ENCODE measurements around the gene PDE4B. TPM values are rescaled to one million over a fixed set of nuclear protein-coding genes. Genes with fewer than 3 reads are reported as not detected.

The PDE4B gene
- total and polyA plus RNA-seq, 7 experiments from 2014 or later: 43.5 to 99.2 (median 46.7) TPM

DNA sequence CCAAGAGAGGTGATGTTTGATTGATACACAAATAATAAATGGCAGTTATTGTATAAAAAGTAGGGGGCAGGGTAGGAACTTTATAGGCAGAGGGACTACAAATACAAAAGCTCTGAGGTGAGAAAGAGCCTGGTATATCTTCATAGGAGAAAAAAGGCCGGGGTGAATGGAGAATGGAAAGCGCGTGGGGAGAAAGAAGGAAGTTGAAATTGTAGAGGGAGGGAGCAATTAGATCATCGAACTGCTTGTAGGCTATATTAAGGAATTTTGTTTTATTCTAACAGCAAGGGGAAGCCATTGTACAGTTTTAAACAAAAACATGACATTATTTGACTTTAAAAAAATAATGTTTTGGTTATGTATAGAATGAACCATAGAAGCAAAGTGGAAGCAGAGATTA lies 147.4 kb downstream of the PDE4B start:
- no peak overlapping the region for H3K4me3 Mint-ChIP-seq
- no peaks in the 10 kb centered on the region for H3K4me1 Mint-ChIP-seq
- no peak overlapping the region for H3K27ac ChIP-seq (ENCODE audit: low read depth, low read length)
- H3K4me3 ChIP-seq (ENCODE audit: low read length): no peak overlapping the region
- intact Hi-C loops (cut with micrococcal nuclease): no loop called here
- H3K27me3 ChIP-seq (ENCODE audit: control insufficient read depth in 2 of 2, insufficient read depth in 2 of 2, low read length in 2 of 2): no peaks in the 10 kb centered on the region
- H3K27ac Mint-ChIP-seq: no peak overlapping the region
- H3K9me3 ChIP-seq (ENCODE audit: control insufficient read depth in 2 of 3, low read length in 3 of 3): no peaks in the 10 kb centered on the region
- no peaks in the 10 kb centered on the region for H3K36me3 ChIP-seq (ENCODE audit: control insufficient read depth in 2 of 3, insufficient read depth in 3 of 3, low read length in 3 of 3)
- DNase-seq (no peak), ATAC-seq (no peak)
- no peaks in the 10 kb centered on the region for H3K36me3 Mint-ChIP-seq
- peaks cover 7 to 39% (median 16%) of the 10 kb centered on the region in 5 donors for H3K27me3 Mint-ChIP-seq
- POLR2A ChIA-PET: no interaction called here
- no peaks in the 10 kb centered on the region for H3K9me3 Mint-ChIP-seq
- H3K4me1 ChIP-seq (ENCODE audit: control insufficient read depth in 2 of 2, insufficient read depth in 2 of 2, low read length in 2 of 2): no peaks in the 10 kb centered on the region
- CTCF ChIA-PET: no interaction called here

DNA sequence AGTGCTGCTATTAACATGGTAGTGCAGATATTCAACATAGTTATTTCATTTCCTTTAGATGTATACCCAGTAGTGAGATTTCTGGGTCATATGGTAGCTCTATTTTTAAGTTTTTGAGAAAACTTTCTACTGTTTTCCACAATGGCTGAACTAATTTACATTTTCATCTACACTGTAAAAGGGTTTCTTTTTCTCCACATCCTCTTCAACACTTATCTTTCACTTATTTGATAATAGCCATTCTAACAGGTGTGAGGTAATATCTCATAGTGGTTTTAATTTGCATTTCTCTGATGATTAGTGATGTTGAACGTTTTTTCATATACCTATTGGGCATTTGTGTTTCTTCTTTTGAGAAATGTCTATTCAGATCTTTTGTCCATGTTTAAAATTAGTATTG lies 149.8 kb downstream of the PDE4B start:
- ATAC-seq: no peak
- Histone ChIP-seq H3K4me3 (ENCODE audit: low read length) (no peak overlapping the region), H3K4me1 (ENCODE audit: control insufficient read depth in 2 of 2, insufficient read depth in 2 of 2, low read length in 2 of 2) (no peaks in the 10 kb centered on the region), H3K27ac (ENCODE audit: low read depth, low read length) (no peak overlapping the region), H3K27me3 (ENCODE audit: control insufficient read depth in 2 of 2, insufficient read depth in 2 of 2, low read length in 2 of 2) (no peaks in the 10 kb centered on the region), H3K9me3 (ENCODE audit: control insufficient read depth in 2 of 3, low read length in 3 of 3) (no peaks in the 10 kb centered on the region), H3K36me3 (ENCODE audit: control insufficient read depth in 2 of 3, insufficient read depth in 3 of 3, low read length in 3 of 3) (no peaks in the 10 kb centered on the region)
- H3K9me3 Mint-ChIP-seq: peaks cover 0 to 4% (median 0%) of the 10 kb centered on the region in 11 donors
- H3K27me3 Mint-ChIP-seq: peaks cover 11 to 39% (median 22%) of the 10 kb centered on the region in 5 donors
- H3K27ac Mint-ChIP-seq: no peak overlapping the region
- DNase-seq: no peak
- POLR2A ChIA-PET: no interaction called here
- H3K36me3 Mint-ChIP-seq: no peaks in the 10 kb centered on the region
- H3K4me3 Mint-ChIP-seq: no peak overlapping the region
- intact Hi-C loops (cut with micrococcal nuclease): no loop called here
- H3K4me1 Mint-ChIP-seq: no peaks in the 10 kb centered on the region
- CTCF ChIA-PET: no interaction called here

DNA sequence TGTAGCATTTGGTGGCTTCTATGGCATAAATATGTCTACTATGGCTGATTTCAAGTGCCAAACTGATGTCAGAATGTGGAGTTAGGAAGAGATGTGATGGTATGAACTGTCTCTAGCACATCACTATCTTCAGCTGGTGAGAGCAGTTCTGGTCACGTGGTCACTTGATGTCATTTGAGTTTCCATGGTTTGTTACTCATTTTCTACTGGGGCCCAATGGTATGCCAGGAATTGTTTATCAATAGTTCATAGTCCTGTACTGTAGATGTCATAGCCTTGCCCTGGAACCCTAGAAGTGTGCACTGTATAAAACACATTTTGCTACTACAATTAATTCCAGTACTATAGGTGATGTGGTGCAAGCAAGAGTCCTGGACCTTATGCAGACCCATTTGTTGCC lies 153.7 kb downstream of the PDE4B start:
- Mint-ChIP-seq H3K27me3 (peaks cover 8 to 37% (median 19%) of the 10 kb centered on the region in 5 donors), H3K4me3 (no peak overlapping the region), H3K4me1 (no peaks in the 10 kb centered on the region), H3K9me3 (peaks cover 0 to 5% (median 0%) of the 10 kb centered on the region in 11 donors), H3K27ac (no peak overlapping the region), H3K36me3 (no peaks in the 10 kb centered on the region)
- Histone ChIP-seq H3K36me3 (ENCODE audit: control insufficient read depth in 2 of 3, insufficient read depth in 3 of 3, low read length in 3 of 3) (no peaks in the 10 kb centered on the region), H3K4me1 (ENCODE audit: control insufficient read depth in 2 of 2, insufficient read depth in 2 of 2, low read length in 2 of 2) (no peaks in the 10 kb centered on the region), H3K27me3 (ENCODE audit: control insufficient read depth in 2 of 2, insufficient read depth in 2 of 2, low read length in 2 of 2) (no peaks in the 10 kb centered on the region), H3K27ac (ENCODE audit: low read depth, low read length) (no peak overlapping the region), H3K9me3 (ENCODE audit: control insufficient read depth in 2 of 3, low read length in 3 of 3) (no peaks in the 10 kb centered on the region), H3K4me3 (ENCODE audit: low read length) (no peak overlapping the region)
- CTCF ChIA-PET: no interaction called here
- intact Hi-C loops (cut with micrococcal nuclease): no loop called here
- DNase-seq (no peak), ATAC-seq (no peak)
- POLR2A ChIA-PET: no interaction called here

DNA sequence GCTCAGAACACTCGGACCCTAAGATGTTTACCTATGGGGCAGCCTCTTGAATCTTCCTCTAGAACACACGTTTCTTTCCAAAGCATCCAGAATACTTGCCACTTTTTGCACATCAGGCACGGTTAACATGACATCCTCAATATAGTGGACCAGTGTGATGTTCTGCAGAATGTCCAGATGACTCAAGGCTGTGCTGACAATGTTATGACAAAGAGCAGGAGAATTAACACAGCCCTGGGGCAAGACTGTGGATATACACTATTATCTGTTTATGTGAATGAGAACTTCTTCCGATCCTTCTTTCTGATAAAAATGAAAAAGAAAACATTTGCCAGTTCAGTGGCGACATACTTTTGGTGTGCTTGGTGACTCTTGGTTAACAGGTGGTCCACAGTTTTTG lies 154.3 kb downstream of the PDE4B start:
- ATAC-seq (no peak), DNase-seq (no peak)
- no peaks in the 10 kb centered on the region for H3K36me3 Mint-ChIP-seq
- no peaks in the 10 kb centered on the region for H3K4me1 ChIP-seq (ENCODE audit: control insufficient read depth in 2 of 2, insufficient read depth in 2 of 2, low read length in 2 of 2)
- no peak overlapping the region for H3K4me3 ChIP-seq (ENCODE audit: low read length)
- peaks cover 8 to 33% (median 18%) of the 10 kb centered on the region in 5 donors for H3K27me3 Mint-ChIP-seq
- peaks cover 0 to 5% (median 0%) of the 10 kb centered on the region in 11 donors for H3K9me3 Mint-ChIP-seq
- intact Hi-C loops (cut with micrococcal nuclease): no loop called here
- no peaks in the 10 kb centered on the region for H3K4me1 Mint-ChIP-seq
- no peak overlapping the region for H3K27ac Mint-ChIP-seq
- no peak overlapping the region for H3K27ac ChIP-seq (ENCODE audit: low read depth, low read length)
- no peaks in the 10 kb centered on the region for H3K27me3 ChIP-seq (ENCODE audit: control insufficient read depth in 2 of 2, insufficient read depth in 2 of 2, low read length in 2 of 2)
- POLR2A ChIA-PET: no interaction called here
- no peak overlapping the region for H3K4me3 Mint-ChIP-seq
- H3K36me3 ChIP-seq (ENCODE audit: control insufficient read depth in 2 of 3, insufficient read depth in 3 of 3, low read length in 3 of 3): no peaks in the 10 kb centered on the region
- CTCF ChIA-PET: no interaction called here
- no peaks in the 10 kb centered on the region for H3K9me3 ChIP-seq (ENCODE audit: control insufficient read depth in 2 of 3, low read length in 3 of 3)

DNA sequence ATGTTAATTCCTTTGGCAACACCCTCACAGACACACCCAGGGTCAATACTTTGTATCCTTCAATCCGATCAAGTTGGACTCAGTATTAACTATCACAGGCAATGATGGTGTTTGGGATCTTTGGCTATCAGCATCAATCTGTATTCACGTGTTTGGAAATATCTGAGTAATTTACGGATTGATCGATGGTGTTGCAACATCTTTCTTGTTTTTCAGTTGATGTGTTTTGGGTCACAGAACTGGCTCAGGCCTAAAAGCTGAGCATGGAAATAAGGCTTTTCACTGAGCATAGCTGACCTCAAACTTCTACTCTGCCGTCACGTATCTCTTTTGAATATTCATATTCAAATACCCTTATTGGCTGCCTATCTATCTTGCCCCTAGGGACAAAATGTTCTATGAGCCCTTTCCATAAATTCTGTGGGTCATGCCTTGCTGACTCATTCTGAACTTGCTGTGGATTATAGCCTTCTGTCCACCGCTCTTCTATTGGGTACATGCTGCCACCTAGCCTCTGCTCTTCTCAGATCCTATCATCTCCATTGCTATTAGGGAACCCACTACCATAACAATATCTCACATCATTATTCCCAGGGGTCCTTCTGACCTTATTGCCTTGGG lies 156.0 kb downstream of the PDE4B start:
- ATAC-seq: no peak

DNA sequence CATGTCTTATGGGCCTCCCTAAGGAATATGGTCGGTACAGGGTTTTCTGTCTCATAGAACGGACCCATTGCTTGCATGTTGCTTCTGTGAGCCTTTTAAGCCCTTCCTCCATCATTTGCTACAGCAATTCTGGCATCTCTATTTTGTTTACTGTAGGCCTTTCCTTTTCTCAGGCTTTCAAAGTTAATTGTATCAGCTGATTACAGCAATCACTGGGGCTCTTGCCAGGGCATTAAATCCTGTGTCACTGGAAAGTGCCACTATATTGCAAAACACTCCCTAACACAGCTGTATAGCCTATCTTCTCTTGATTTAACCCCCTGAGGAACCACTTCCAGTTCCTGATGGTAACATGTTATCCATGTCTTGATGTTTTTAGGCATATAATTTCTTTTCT lies 156.5 kb downstream of the PDE4B start:
- no peak overlapping the region for H3K27ac ChIP-seq (ENCODE audit: low read depth, low read length)
- H3K9me3 ChIP-seq (ENCODE audit: control insufficient read depth in 2 of 3, low read length in 3 of 3): no peaks in the 10 kb centered on the region
- H3K9me3 Mint-ChIP-seq: peaks cover 0 to 5% (median 0%) of the 10 kb centered on the region in 11 donors
- H3K4me3 Mint-ChIP-seq: no peak overlapping the region
- H3K27me3 ChIP-seq (ENCODE audit: control insufficient read depth in 2 of 2, insufficient read depth in 2 of 2, low read length in 2 of 2): no peaks in the 10 kb centered on the region
- ATAC-seq: no peak
- no peak for DNase-seq
- H3K36me3 ChIP-seq (ENCODE audit: control insufficient read depth in 2 of 3, insufficient read depth in 3 of 3, low read length in 3 of 3): no peaks in the 10 kb centered on the region
- intact Hi-C loops (cut with micrococcal nuclease): no loop called here
- no peaks in the 10 kb centered on the region for H3K4me1 ChIP-seq (ENCODE audit: control insufficient read depth in 2 of 2, insufficient read depth in 2 of 2, low read length in 2 of 2)
- no peak overlapping the region for H3K27ac Mint-ChIP-seq
- H3K4me1 Mint-ChIP-seq: no peaks in the 10 kb centered on the region
- ChIA-PET POLR2A (no interaction called here), CTCF (no interaction called here)
- no peak overlapping the region for H3K4me3 ChIP-seq (ENCODE audit: low read length)
- no peaks in the 10 kb centered on the region for H3K36me3 Mint-ChIP-seq
- H3K27me3 Mint-ChIP-seq: peaks cover 7 to 24% (median 10%) of the 10 kb centered on the region in 5 donors

More for the DNA sequence above, 156.0 kb downstream of the PDE4B start:
- POLR2A ChIA-PET: no interaction called here
- Mint-ChIP-seq H3K4me1 (no peaks in the 10 kb centered on the region), H3K4me3 (no peak overlapping the region), H3K36me3 (no peaks in the 10 kb centered on the region), H3K27ac (no peak overlapping the region), H3K9me3 (peaks cover 0 to 5% (median 0%) of the 10 kb centered on the region in 11 donors), H3K27me3 (peaks cover 8 to 29% (median 13%) of the 10 kb centered on the region in 5 donors)
- no peak for DNase-seq
- intact Hi-C loops (cut with micrococcal nuclease): no loop called here
- Histone ChIP-seq H3K9me3 (ENCODE audit: control insufficient read depth in 2 of 3, low read length in 3 of 3) (no peaks in the 10 kb centered on the region), H3K4me1 (ENCODE audit: control insufficient read depth in 2 of 2, insufficient read depth in 2 of 2, low read length in 2 of 2) (no peaks in the 10 kb centered on the region), H3K27me3 (ENCODE audit: control insufficient read depth in 2 of 2, insufficient read depth in 2 of 2, low read length in 2 of 2) (no peaks in the 10 kb centered on the region), H3K36me3 (ENCODE audit: control insufficient read depth in 2 of 3, insufficient read depth in 3 of 3, low read length in 3 of 3) (no peaks in the 10 kb centered on the region), H3K27ac (ENCODE audit: low read depth, low read length) (no peak overlapping the region), H3K4me3 (ENCODE audit: low read length) (no peak overlapping the region)
- CTCF ChIA-PET: no interaction called here

DNA sequence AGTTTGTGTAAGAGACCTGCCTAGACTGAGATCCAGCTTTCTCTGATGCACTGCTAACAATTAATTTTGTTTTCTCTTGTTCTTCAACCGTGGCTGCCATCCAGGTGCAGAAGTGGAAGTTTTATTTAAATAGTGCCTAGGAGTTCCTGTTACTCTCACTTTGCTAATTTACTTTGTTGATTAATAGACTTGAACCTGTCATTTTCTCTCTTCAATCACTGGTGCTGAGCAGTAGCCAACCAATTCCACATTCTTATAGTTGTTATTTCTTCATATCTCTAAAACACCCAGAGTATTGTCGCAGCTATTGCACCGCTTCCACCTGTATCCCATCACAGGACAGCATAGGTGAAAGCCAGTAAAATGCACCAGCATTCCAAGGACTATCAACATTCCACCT lies 157.2 kb downstream of the PDE4B start:
- H3K36me3 Mint-ChIP-seq: no peaks in the 10 kb centered on the region
- Histone ChIP-seq H3K27me3 (ENCODE audit: control insufficient read depth in 2 of 2, insufficient read depth in 2 of 2, low read length in 2 of 2) (no peaks in the 10 kb centered on the region), H3K4me1 (ENCODE audit: control insufficient read depth in 2 of 2, insufficient read depth in 2 of 2, low read length in 2 of 2) (no peaks in the 10 kb centered on the region), H3K36me3 (ENCODE audit: control insufficient read depth in 2 of 3, insufficient read depth in 3 of 3, low read length in 3 of 3) (no peaks in the 10 kb centered on the region), H3K4me3 (ENCODE audit: low read length) (no peak overlapping the region), H3K27ac (ENCODE audit: low read depth, low read length) (no peak overlapping the region), H3K9me3 (ENCODE audit: control insufficient read depth in 2 of 3, low read length in 3 of 3) (no peaks in the 10 kb centered on the region)
- peaks cover 4 to 21% (median 6%) of the 10 kb centered on the region in 5 donors for H3K27me3 Mint-ChIP-seq
- no peak for ATAC-seq
- intact Hi-C loops (cut with micrococcal nuclease): loop anchor here in 1 of 2 donors (10.0 kb wide), 3 partner anchors 425 to 775 kb away; no protein-coding TSS in a partner anchor
- no peaks in the 10 kb centered on the region for H3K4me1 Mint-ChIP-seq
- no peak overlapping the region for H3K27ac Mint-ChIP-seq
- no peak overlapping the region for H3K4me3 Mint-ChIP-seq
- H3K9me3 Mint-ChIP-seq: peaks cover 0 to 5% (median 0%) of the 10 kb centered on the region in 11 donors
- CTCF ChIA-PET: no interaction called here
- no peak for DNase-seq
- POLR2A ChIA-PET: no interaction called here
